SHP77 treated with DMSO at 0.1 percent for 48 hours (cell line): Measurements from ENCODE around the gene MTX1.
"Not testable (repeated sequence)": the region's sequence is repeated elsewhere in the genome, so short reads cannot be mapped to it uniquely, and the experiment has no call there.

Source experiments
- DNase-seq: peaks from one replicate; lab custom pipeline; 2025; lab: John Stamatoyannopoulos, UW

The MTX1 gene

DNA sequence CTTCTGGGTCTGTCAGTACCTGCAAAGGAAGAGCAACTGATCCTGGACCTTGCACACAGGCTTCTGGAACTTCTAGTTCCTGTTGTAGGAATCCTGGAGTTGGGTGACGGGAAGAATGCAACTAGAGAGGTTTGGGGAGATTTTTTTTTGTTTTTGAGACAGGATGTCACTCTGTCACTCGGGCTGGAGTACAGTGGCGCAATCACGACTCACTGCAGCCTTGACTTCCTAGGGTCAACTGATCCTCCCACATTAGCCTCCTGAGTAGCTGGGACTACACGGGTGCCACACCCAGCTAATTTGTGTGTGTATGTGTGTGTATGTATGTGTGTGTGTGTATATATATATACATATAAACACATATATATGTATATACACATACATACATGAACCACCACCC is 28.0 kb downstream of the MTX1 start:
- no peak for DNase-seq

GRCh38 chr1:155241069-155241679 is 32.7 kb downstream of the MTX1 start:
- DNase-seq: peak; percentile 92

DNA sequence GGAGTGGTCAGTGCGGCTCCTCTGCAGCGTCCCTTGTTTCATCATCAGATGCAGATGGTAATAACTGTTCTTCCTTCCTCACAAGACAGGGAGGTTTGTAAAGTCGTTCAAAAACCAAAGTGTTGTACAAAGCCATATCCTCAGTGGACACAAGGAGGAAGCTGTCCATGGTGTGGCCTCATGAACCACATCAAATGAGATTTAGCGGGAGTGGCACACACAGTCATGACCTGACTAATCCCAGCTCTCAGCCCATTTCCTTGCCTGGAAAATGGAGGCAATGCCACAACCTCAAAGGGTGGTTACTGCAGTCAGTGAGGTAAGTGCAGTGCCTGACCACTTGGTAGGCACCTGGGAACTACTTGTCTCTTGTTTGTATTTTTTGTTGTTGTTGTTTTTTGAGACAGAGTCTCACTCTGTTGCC is 33.4 kb downstream of the MTX1 start:
- DNase-seq: no peak

GRCh38 chr1:155242805-155243358 is 34.4 kb downstream of the MTX1 start:
- DNase-seq: no peak

DNA sequence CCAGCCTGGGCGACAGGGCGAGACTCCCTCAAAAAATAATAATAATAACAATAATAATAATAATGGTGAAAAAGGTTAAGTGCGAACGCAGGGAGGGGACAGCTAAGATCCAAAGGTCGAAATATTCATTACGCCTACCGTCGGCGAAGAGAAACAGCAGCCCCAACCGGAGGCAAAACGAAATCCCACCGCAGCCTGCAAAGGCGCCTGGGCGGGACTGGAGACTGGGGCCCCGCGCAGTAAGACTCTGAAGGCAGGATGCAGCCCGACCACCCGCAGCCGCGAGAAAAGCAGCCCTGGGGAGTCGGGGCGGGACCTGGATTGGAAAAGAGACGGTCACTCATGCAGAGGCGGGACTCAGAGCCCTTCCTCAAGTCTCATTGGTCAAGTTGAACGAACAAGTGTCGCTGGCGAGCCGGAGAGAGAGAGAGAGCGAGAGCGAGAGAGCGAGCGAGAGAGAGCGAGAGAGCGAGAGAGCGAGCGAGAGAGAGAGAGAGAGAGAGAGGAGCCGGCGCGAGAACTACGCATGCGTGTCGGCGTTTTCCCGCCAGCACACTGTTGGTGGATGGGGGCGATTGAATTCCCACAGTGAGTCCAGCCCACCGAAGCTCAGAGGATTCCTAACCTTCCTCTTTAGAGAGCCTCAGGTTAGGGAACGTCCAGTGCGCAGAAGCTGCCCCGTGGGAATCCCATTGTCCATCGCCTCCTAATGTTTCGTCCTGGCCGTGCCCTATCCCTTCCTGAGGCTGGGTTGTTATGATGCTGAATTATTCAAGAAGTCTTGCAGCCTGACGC is 36.1 kb downstream of the MTX1 start:
- peak; percentile 100 for DNase-seq

DNA sequence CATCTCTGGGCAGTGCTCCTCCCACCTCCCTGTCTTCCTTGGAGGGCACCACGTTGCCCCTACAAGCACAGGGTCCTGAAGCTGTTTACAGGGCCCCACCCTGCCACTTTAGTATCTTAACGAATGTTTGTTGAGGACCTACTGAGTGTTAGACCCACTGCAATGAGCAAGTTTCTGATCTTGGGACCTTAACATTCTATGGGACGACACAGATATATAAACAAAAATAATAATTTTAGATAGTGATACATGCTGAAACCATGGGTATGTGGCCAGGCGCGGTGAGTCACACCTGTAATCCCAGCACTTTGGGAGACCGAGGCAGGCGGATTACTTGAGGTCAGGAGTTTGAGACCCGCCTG is 36.6 kb downstream of the MTX1 start:
- no peak for DNase-seq

GRCh38 chr1:155246796-155247195 is 38.3 kb downstream of the MTX1 start:
- DNase-seq: not testable (repeated sequence)

DNA sequence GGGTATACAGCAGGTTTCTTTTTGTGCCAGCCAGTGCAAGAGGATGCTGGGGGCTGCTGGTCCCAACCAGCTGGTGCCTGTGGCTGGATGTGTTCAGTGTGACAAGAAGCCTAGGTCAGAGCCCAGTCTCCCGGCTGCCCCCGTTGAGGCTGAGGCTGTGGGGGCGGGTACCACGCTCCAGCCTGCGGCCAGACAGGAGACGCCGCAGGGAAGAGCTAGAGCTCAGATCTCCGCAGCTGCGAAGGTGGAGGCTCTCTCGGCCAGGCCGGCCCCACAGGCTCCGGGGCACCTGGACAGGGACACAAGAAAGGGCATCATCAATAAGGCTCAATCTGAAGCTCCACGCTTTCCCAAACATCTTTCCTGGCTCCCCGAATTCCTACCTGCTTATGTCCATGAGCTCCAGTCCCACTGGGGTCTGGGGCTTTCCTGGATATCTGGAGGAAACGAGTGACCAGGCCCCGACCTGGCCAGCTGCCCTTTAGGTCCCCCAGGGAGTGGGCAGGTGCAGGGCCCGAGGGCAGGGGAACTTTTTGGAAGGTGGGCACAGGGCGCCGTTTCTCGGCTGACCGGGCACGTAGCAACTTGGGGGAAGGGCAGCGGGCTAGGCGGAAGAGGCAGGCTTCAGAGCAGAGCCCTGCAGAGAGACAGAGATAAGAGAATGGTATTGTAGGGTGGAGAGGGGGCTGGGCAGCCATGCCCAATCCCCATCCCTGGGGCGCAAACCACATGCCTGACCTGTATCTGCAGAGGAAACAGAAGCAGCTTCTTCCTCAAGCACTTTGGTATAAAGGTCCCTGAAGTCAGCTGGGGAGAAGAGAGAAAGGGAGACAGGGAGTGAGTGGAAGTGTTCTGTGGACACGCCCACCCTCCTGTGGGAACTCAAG is 39.4 kb downstream of the MTX1 start:
- no peak for DNase-seq

DNA sequence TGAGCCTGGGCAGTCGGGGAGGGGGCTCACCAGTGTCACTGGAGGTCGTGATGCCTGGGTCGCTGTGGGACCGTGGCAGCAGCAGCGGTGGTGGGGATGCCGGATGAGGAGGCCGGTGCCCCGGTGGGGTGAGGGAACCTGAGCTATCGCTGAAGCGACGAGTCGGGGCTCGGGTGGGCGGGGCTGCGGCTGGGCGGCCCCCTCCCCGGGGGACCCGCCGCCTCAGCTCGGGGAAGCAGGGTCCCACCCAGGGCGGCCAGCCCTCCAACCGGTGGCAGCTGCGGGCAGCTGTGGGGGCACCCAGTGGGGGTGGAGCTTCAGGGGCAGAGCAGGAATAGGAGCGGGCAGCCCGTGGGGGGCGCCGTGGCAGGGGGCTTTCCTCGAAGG is 41.7 kb downstream of the MTX1 start:
- DNase-seq: no peak

GRCh38 chr1:155250633-155251449 is 42.3 kb downstream of the MTX1 start:
- peak; percentile 96 for DNase-seq

- DNase-seq: no peak
Measured at GRCh38 chr1:155251566-155251965, 43.1 kb downstream of the MTX1 start.

GRCh38 chr1:155253208-155253607 is 44.7 kb downstream of the MTX1 start:
- no peak for DNase-seq

GRCh38 chr1:155253797-155254196 is 45.3 kb downstream of the MTX1 start:
- no peak for DNase-seq

DNA sequence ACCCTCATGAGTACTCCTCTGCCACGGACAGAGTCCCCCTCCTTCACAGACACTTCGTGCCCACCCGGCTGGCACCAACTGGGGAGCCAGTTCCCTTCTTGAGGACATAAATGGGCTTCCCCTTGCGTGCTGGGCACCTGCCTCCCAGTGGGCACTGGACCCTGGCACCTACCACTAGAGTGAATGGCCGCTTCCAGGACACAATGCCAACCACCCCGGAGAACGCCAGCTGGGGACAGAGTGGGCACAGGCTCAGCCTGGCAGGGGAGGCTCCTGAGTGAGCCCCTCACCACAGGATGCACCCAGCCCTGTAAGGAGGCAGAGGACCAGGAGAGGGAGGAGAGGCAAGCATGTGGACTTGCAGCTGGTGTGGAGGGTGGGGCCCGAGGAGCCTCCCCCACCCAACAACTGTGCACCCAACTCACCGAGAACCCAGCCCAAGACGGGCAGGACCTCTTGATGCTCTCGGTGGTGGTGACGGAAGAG is 45.8 kb downstream of the MTX1 start:
- no peak for DNase-seq

- no peak for DNase-seq
Measured at GRCh38 chr1:155254714-155255242, 46.3 kb downstream of the MTX1 start.

GRCh38 chr1:155255243-155256007 is 46.9 kb downstream of the MTX1 start, which contains the start of gene ENTREP3:
Gene ENTREP3 (minus strand): TSS chr1:155255483. CDS start chr1:155254877, 606 bp downstream.
- peak; percentile 74 for DNase-seq

- no peak for DNase-seq
Measured at GRCh38 chr1:155256058-155256852, 47.8 kb downstream of the MTX1 start.

DNA sequence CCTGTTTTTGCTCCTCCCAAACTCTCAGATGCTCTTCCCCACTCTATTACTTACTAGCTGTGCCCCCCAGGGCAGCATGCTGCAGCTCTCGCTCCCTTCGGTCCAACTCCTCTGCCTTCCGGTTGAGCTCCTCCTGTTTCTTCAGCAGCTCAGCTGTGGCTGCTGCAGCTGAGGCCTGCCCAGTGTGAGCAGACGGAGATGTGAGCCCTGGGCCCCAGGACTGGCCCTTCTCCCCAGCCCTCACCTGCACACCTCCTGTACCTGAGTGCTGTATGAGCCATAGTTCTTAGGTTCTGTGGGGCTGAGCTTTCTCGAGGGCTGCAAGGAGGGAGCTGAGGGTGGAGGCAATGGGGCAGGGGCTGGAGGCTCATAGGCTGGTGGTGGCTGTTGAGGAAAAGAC is 51.8 kb downstream of the MTX1 start:
- DNase-seq: no peak

GRCh38 chr1:155261493-155261851 is 53.0 kb downstream of the MTX1 start:
- no peak for DNase-seq
